ENCODE measurements around the gene ROBO1.

Gene ROBO1

GRCh38 chr3:78900880-78901279, 866.9 kb downstream of the ROBO1 start:
- no peak overlapping the region for H3K4me3 ChIP-seq (ENCODE audit: insufficient read depth, low read length, poor library complexity, severe bottlenecking)
- H3K4me2 ChIP-seq (ENCODE audit: low read depth, low read length, poor library complexity, severe bottlenecking), result no peak overlapping the region
- H3K36me3 ChIP-seq (ENCODE audit: low read length), result no peaks in the 10 kb centered on the region
- H2AFZ ChIP-seq (ENCODE audit: low read depth, low read length, severe bottlenecking), result no peak overlapping the region
- no peak overlapping the region for H3K9ac ChIP-seq (ENCODE audit: low read length)
- TF ChIP-seq CTCF (IDR thresholded peaks at IDR 0.05; ENCODE audit: insufficient read depth, low read length, poor library complexity, severe bottlenecking) (no peak), EZH2phosphoT487 (conservative IDR thresholded peaks at IDR 0.05; ENCODE audit: low read length) (no peak)
- H4K20me1 ChIP-seq (ENCODE audit: low read depth, low read length), result no peaks in the 10 kb centered on the region
- no peaks in the 10 kb centered on the region for H3K79me2 ChIP-seq (ENCODE audit: insufficient read depth, low read length)
- no peaks in the 10 kb centered on the region for H3K9me3 ChIP-seq (ENCODE audit: insufficient read depth, low read length)
- no peaks in the 10 kb centered on the region for H3F3A ChIP-seq (ENCODE audit: insufficient read depth)
- H3K9me2 ChIP-seq (replicated peaks; ENCODE audit: insufficient read depth, low read length), result no peaks in the 10 kb centered on the region
- no peak overlapping the region for H3K27ac ChIP-seq (ENCODE audit: low read depth, low read length)
- H3K27me3 ChIP-seq (ENCODE audit: low read length), result no peaks in the 10 kb centered on the region

DNA sequence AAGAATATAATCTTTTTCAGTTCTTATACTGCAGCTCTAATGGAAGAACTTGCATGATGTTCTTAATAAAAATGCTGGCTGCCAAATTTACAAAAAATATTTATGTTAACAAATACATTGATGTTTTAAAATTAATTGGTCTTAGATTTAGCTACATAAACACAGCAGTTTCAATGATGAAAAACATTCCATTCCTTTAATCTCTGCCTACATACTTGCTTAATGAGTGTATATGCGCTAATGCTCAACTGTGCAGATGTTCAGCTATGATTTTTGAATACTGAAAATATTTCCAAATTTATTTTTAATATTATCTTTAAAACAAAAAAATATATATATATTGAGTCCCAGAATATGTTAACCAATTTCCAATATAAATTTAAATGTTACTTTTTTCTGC, 867.4 kb downstream of the ROBO1 start:
- Histone ChIP-seq H3K27ac (ENCODE audit: low read depth, low read length) (no peak overlapping the region), H3K79me2 (ENCODE audit: insufficient read depth, low read length) (no peaks in the 10 kb centered on the region), H3K9me3 (ENCODE audit: insufficient read depth, low read length) (no peaks in the 10 kb centered on the region), H3K4me2 (ENCODE audit: low read depth, low read length, poor library complexity, severe bottlenecking) (no peak overlapping the region), H2AFZ (ENCODE audit: low read depth, low read length, severe bottlenecking) (no peak overlapping the region), H4K20me1 (ENCODE audit: low read depth, low read length) (no peaks in the 10 kb centered on the region), H3F3A (ENCODE audit: insufficient read depth) (no peaks in the 10 kb centered on the region), H3K27me3 (ENCODE audit: low read length) (no peaks in the 10 kb centered on the region), H3K36me3 (ENCODE audit: low read length) (no peaks in the 10 kb centered on the region), H3K9me2 (replicated peaks; ENCODE audit: insufficient read depth, low read length) (no peaks in the 10 kb centered on the region), H3K4me3 (ENCODE audit: insufficient read depth, low read length, poor library complexity, severe bottlenecking) (no peak overlapping the region), H3K9ac (ENCODE audit: low read length) (no peak overlapping the region)
- TF ChIP-seq CTCF (IDR thresholded peaks at IDR 0.05; ENCODE audit: insufficient read depth, low read length, poor library complexity, severe bottlenecking) (no peak), EZH2phosphoT487 (conservative IDR thresholded peaks at IDR 0.05; ENCODE audit: low read length) (no peak)

DNA sequence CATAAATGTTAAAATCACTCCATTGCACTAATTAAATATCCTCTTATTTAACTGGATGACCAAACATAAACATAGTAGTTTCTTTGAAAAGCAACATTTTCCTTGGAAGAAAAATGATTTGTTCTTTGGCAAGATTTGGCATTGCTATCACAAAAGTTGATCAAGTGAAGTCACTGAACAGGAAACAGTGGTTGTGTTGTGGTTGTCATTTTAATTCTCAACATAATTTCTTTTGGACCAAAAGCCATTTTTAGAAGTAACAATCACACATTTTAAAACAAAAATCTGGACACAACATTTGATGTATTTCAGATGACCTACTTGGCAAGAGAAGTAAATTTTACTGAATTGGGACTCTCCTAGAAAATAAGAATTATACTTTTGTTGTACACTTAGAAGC, 872.3 kb downstream of the ROBO1 start:
- no peak overlapping the region for H3K27ac ChIP-seq (ENCODE audit: low read depth, low read length)

More for the DNA sequence above, 872.3 kb downstream of the ROBO1 start:
- H3K9ac ChIP-seq (ENCODE audit: low read length), result no peak overlapping the region
- H3F3A ChIP-seq (ENCODE audit: insufficient read depth), result no peaks in the 10 kb centered on the region
- H3K79me2 ChIP-seq (ENCODE audit: insufficient read depth, low read length), result no peaks in the 10 kb centered on the region
- no peaks in the 10 kb centered on the region for H3K27me3 ChIP-seq (ENCODE audit: low read length)
- no peaks in the 10 kb centered on the region for H3K9me3 ChIP-seq (ENCODE audit: insufficient read depth, low read length)
- no peaks in the 10 kb centered on the region for H3K9me2 ChIP-seq (replicated peaks; ENCODE audit: insufficient read depth, low read length)
- H3K36me3 ChIP-seq (ENCODE audit: low read length), result no peaks in the 10 kb centered on the region
- no peak overlapping the region for H2AFZ ChIP-seq (ENCODE audit: low read depth, low read length, severe bottlenecking)
- H3K4me3 ChIP-seq (ENCODE audit: insufficient read depth, low read length, poor library complexity, severe bottlenecking), result no peak overlapping the region
- H3K4me2 ChIP-seq (ENCODE audit: low read depth, low read length, poor library complexity, severe bottlenecking), result no peak overlapping the region
- H4K20me1 ChIP-seq (ENCODE audit: low read depth, low read length), result no peaks in the 10 kb centered on the region
- TF ChIP-seq EZH2phosphoT487 (conservative IDR thresholded peaks at IDR 0.05; ENCODE audit: low read length) (no peak), CTCF (IDR thresholded peaks at IDR 0.05; ENCODE audit: insufficient read depth, low read length, poor library complexity, severe bottlenecking) (no peak)
